SJCRH30 (cell line): ENCODE measurements around the gene GALR1. TPM values are rescaled to one million over a fixed set of nuclear protein-coding genes. Genes with fewer than 3 reads are reported as not detected.

ENCODE experiments used
- DNase-seq, 2 experiments: peaks; one replicate each; pipeline ENCODE4 v3.0.0-alpha.2; 2015 to 2020
- H3K27ac ChIP-seq: fragments of 250-450 bp; sonication (Bioruptor Pico); 2 replicates; pipeline ENCODE4 v1.5.1; 2020; ENCODE audit warnings: mild to moderate bottlenecking, moderate library complexity
- H3K27me3 ChIP-seq: fragments of 250-450 bp; sonication (Bioruptor Pico); 2 replicates; pipeline ENCODE4 v1.5.1; 2020; ENCODE audit warnings: mild to moderate bottlenecking, moderate library complexity
- H3K36me3 ChIP-seq: fragments of 250-450 bp; sonication (Bioruptor Pico); 2 replicates; pipeline ENCODE4 v1.5.1; 2020; ENCODE audit warnings: mild to moderate bottlenecking, moderate library complexity
- H3K4me1 ChIP-seq: fragments of 250-450 bp; sonication (Bioruptor Pico); 2 replicates; pipeline ENCODE4 v1.5.1; 2020; ENCODE audit warnings: mild to moderate bottlenecking, moderate library complexity
- H3K4me3 ChIP-seq: fragments of 250-450 bp; sonication (Bioruptor Pico); 2 replicates; pipeline ENCODE4 v1.5.1; 2020; ENCODE audit warnings: mild to moderate bottlenecking, moderate library complexity
- H3K9me3 ChIP-seq: fragments of 250-450 bp; sonication (Bioruptor Pico); replicated peaks from 2 replicates; pipeline ENCODE4 v1.5.1; 2020; ENCODE audit warnings: mild to moderate bottlenecking, moderate library complexity
- total RNA-seq: library from RNA; depleted of rRNA; stranded (reverse); fragments of >200 nt; shearing (Covaris generic); gene quantifications from 2 replicates; pipeline ENCODE4 v1.2.3, GENCODE V29; 2014; rRNA removed

Gene GALR1
- total RNA-seq, 1 experiment from 2014 or later = not detected

DNA sequence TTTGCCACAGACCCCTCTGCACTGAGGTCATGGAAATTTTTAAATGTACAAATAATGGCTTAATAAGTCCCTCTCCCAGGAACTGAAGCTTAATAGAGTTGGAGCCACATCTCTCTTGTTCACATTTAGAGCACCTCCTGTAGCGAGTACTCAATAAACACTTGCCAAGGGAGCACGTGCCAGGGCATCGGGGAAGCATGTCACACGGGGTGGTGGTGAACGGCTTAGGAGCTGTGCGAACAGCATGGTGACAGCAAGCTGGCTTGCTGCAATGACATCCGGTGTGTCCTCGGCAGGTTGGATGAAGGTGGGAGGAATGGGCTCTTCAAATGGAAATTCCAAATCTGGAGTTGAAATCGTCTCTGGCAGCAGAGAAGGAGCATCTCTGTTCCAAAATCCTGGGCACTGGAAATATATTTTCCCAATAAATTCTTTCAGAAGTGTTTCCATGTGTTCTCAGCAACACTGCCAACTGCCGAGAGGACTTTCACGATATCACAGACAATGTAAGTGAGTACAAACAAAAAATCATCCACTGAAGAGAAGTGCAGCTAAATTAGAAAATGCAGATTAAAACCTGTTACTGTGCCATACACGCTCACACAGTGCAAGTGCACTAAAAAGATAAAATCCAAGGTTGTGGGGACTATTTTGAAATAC, 74.1 kb downstream of the GALR1 start:
- Histone ChIP-seq H3K27me3 (no peaks in the 10 kb centered on the region), H3K4me1 (no peaks in the 10 kb centered on the region), H3K4me3 (no peak overlapping the region), H3K9me3 (no peaks in the 10 kb centered on the region), H3K27ac (no peak overlapping the region), H3K36me3 (no peaks in the 10 kb centered on the region)
- DNase-seq = no peak

Other genes starting within 250 kb of the GALR1 start
- gene MBP, start 117.1 kb upstream of the GALR1 start, total RNA-seq = 0.20 TPM in 1 of 2 replicates, not detected in the other